Mucosa of stomach (tissue), 1 donor: ENCODE results near the gene NECAB2.

Experiments used
- H3K27me3 ChIP-seq: one replicate; pipeline ENCODE4 v1.7.0; 2013; ENCODE audit warnings: mild to moderate bottlenecking, low read length; ENCODE audit not compliant: control insufficient read depth, insufficient read depth
- H3K36me3 ChIP-seq: one replicate; pipeline ENCODE4 v1.7.0; 2013; ENCODE audit warnings: low read length; ENCODE audit not compliant: control insufficient read depth, insufficient read depth
- H3K4me1 ChIP-seq: one replicate; pipeline ENCODE4 v1.7.0; 2013; ENCODE audit warnings: mild to moderate bottlenecking, low read length; ENCODE audit not compliant: control insufficient read depth, insufficient read depth
- H3K4me3 ChIP-seq: one replicate; pipeline ENCODE4 v1.7.0; 2013; ENCODE audit warnings: low read length
- H3K9ac ChIP-seq: one replicate; pipeline ENCODE4 v1.7.0; 2013; ENCODE audit warnings: mild to moderate bottlenecking, low read length, moderate library complexity
- H3K9me3 ChIP-seq: one replicate; pipeline ENCODE4 v1.7.0; 2013; ENCODE audit warnings: mild to moderate bottlenecking, low read length, moderate library complexity; ENCODE audit not compliant: control insufficient read depth
- donor health status: Pancreatic carcinoma.

Gene NECAB2

GRCh38 chr16:83967838-83968305 is at the start of gene NECAB2:
Gene NECAB2, plus strand, starts transcription at chr16:83968244. Its CDS starts 405 bp downstream, at chr16:83968649.
- H3K4me1 ChIP-seq = no peaks in the 10 kb centered on the region
- no peaks in the 10 kb centered on the region for H3K36me3 ChIP-seq
- H3K4me3 ChIP-seq = no peak within 1 kb of the TSS
- H3K27me3 ChIP-seq = peaks cover 7% of the 10 kb centered on the region
- H3K9ac ChIP-seq = no peak within 1 kb of the TSS
- no peaks in the 10 kb centered on the region for H3K9me3 ChIP-seq

GRCh38 chr16:83920894-83921491 is 47.1 kb upstream of the NECAB2 start:
- peaks cover 13% of the 10 kb centered on the region for H3K36me3 ChIP-seq
- no peak overlapping the region for H3K9ac ChIP-seq
- H3K4me1 ChIP-seq = no peaks in the 10 kb centered on the region
- no peaks in the 10 kb centered on the region for H3K27me3 ChIP-seq
- no peak overlapping the region for H3K4me3 ChIP-seq
- no peaks in the 10 kb centered on the region for H3K9me3 ChIP-seq

- Histone ChIP-seq H3K27me3 (no peaks in the 10 kb centered on the region), H3K9ac (no peak overlapping the region), H3K36me3 (peaks cover 9% of the 10 kb centered on the region), H3K9me3 (no peaks in the 10 kb centered on the region), H3K4me3 (no peak overlapping the region), H3K4me1 (no peaks in the 10 kb centered on the region)
Observed at GRCh38 chr16:83923581-83924365, 44.3 kb upstream of the NECAB2 start.

GRCh38 chr16:83924686-83925085 is 43.4 kb upstream of the NECAB2 start:
- Histone ChIP-seq H3K27me3 (no peaks in the 10 kb centered on the region), H3K9ac (no peak overlapping the region), H3K4me1 (no peaks in the 10 kb centered on the region), H3K9me3 (no peaks in the 10 kb centered on the region), H3K4me3 (no peak overlapping the region), H3K36me3 (peaks cover 5% of the 10 kb centered on the region)

- Histone ChIP-seq H3K9me3 (no peaks in the 10 kb centered on the region), H3K9ac (no peak overlapping the region), H3K4me3 (no peak overlapping the region), H3K36me3 (peaks cover 5% of the 10 kb centered on the region), H3K27me3 (no peaks in the 10 kb centered on the region), H3K4me1 (no peaks in the 10 kb centered on the region)
Observed at GRCh38 chr16:83925095-83925905, 42.7 kb upstream of the NECAB2 start.

- Histone ChIP-seq H3K9me3 (no peaks in the 10 kb centered on the region), H3K27me3 (no peaks in the 10 kb centered on the region), H3K4me3 (no peak overlapping the region), H3K9ac (no peak overlapping the region), H3K36me3 (peaks cover 5% of the 10 kb centered on the region), H3K4me1 (no peaks in the 10 kb centered on the region)
Observed at GRCh38 chr16:83925957-83926725, 41.9 kb upstream of the NECAB2 start.

- peak overlapping the region; percentile 68 for H3K9ac ChIP-seq
- no peaks in the 10 kb centered on the region for H3K9me3 ChIP-seq
- H3K4me3 ChIP-seq = no peak overlapping the region
- no peaks in the 10 kb centered on the region for H3K4me1 ChIP-seq
- peaks cover under 1% of the 10 kb centered on the region for H3K36me3 ChIP-seq
- no peaks in the 10 kb centered on the region for H3K27me3 ChIP-seq
Observed at GRCh38 chr16:83926726-83927397, 41.2 kb upstream of the NECAB2 start.

- Histone ChIP-seq H3K9ac (no peak overlapping the region), H3K4me3 (no peak overlapping the region)
Observed at GRCh38 chr16:83928341-83929055, 39.5 kb upstream of the NECAB2 start.

GRCh38 chr16:83929811-83930555 is 38.1 kb upstream of the NECAB2 start:
- Histone ChIP-seq H3K27me3 (peaks cover 5% of the 10 kb centered on the region), H3K4me1 (no peaks in the 10 kb centered on the region), H3K4me3 (no peak overlapping the region), H3K36me3 (no peaks in the 10 kb centered on the region), H3K9ac (no peak overlapping the region), H3K9me3 (no peaks in the 10 kb centered on the region)

More at GRCh38 chr16:83928341-83929055, 39.5 kb upstream of the NECAB2 start:
- Histone ChIP-seq H3K4me1 (no peaks in the 10 kb centered on the region), H3K36me3 (no peaks in the 10 kb centered on the region), H3K9me3 (no peaks in the 10 kb centered on the region), H3K27me3 (no peaks in the 10 kb centered on the region)

GRCh38 chr16:83930730-83931500 is 37.1 kb upstream of the NECAB2 start:
- Histone ChIP-seq H3K4me3 (no peak overlapping the region), H3K4me1 (no peaks in the 10 kb centered on the region), H3K9ac (no peak overlapping the region), H3K9me3 (no peaks in the 10 kb centered on the region), H3K27me3 (peaks cover 5% of the 10 kb centered on the region), H3K36me3 (no peaks in the 10 kb centered on the region)
